Neural crest cell (in vitro differentiated cells): Measurements from ENCODE around the gene CDK5RAP2. TPM values are rescaled to one million over a fixed set of nuclear protein-coding genes. Genes with fewer than 3 reads are reported as not detected.

Experiments
- DNase-seq: peaks from one replicate; pipeline ENCODE4 v3.0.0; 2021; ENCODE audit warnings: low read depth, mixed read lengths, low spot score
- H3K27ac Mint-ChIP-seq: one replicate; pipeline ENCODE4 v1.8.0; 2021; ENCODE audit warnings: mild to moderate bottlenecking, mixed read lengths; ENCODE audit not compliant: unreplicated experiment
- H3K27me3 Mint-ChIP-seq: 2 replicates; pipeline ENCODE4 v1.8.0; 2021; ENCODE audit warnings: low read depth, mild to moderate bottlenecking, mixed read lengths
- H3K36me3 Mint-ChIP-seq: 2 replicates; pipeline ENCODE4 v1.8.0; 2021; ENCODE audit warnings: low read depth, mild to moderate bottlenecking, mixed read lengths
- H3K4me1 Mint-ChIP-seq: 2 replicates; pipeline ENCODE4 v1.8.0; 2021; ENCODE audit warnings: mixed read lengths
- H3K4me3 Mint-ChIP-seq: one replicate; pipeline ENCODE4 v1.8.0; 2021; ENCODE audit warnings: mild to moderate bottlenecking, mixed read lengths
- H3K9me3 Mint-ChIP-seq: 2 replicates; pipeline ENCODE4 v1.8.0; 2021; ENCODE audit warnings: mixed read lengths
- CTCF ChIP-seq: fragments of 200-600 bp; sonication (generic); conservative IDR thresholded peaks from 2 replicates; pipeline ENCODE4 v1.5.0; 2021; ENCODE audit warnings: antibody characterized with exemption, mild to moderate bottlenecking
- total RNA-seq: library from RNA; stranded (reverse); gene quantifications from 2 replicates; pipeline ENCODE4 v1.2.1, GENCODE V29; 2021

Gene CDK5RAP2
- total RNA-seq, 1 donor from 2014 or later, result 116 TPM

- Mint-ChIP-seq H3K27ac (peak overlapping the region; percentile 82), H3K36me3 (peaks cover 20% of the 10 kb centered on the region)
Measured at GRCh38 chr9:120393386-120394057, 186.4 kb downstream of the CDK5RAP2 start.

GRCh38 chr9:120392711-120393110, 187.3 kb downstream of the CDK5RAP2 start:
- Mint-ChIP-seq H3K4me3 (no peak overlapping the region), H3K9me3 (no peaks in the 10 kb centered on the region), H3K36me3 (peaks cover 18% of the 10 kb centered on the region), H3K4me1 (no peaks in the 10 kb centered on the region), H3K27ac (peak overlapping the region; percentile 80), H3K27me3 (no peaks in the 10 kb centered on the region)
- no peak for DNase-seq
- no peak for TF ChIP-seq CTCF

More at GRCh38 chr9:120393386-120394057, 186.4 kb downstream of the CDK5RAP2 start:
- Mint-ChIP-seq H3K4me1 (no peaks in the 10 kb centered on the region), H3K9me3 (no peaks in the 10 kb centered on the region), H3K4me3 (no peak overlapping the region), H3K27me3 (no peaks in the 10 kb centered on the region)
- no peak for TF ChIP-seq CTCF
- DNase-seq, result no peak

GRCh38 chr9:120392245-120392644, 187.7 kb downstream of the CDK5RAP2 start:
- Mint-ChIP-seq H3K27ac (no peak overlapping the region), H3K27me3 (no peaks in the 10 kb centered on the region), H3K9me3 (no peaks in the 10 kb centered on the region), H3K4me3 (no peak overlapping the region), H3K36me3 (peaks cover 16% of the 10 kb centered on the region), H3K4me1 (no peaks in the 10 kb centered on the region)
- TF ChIP-seq CTCF, result no peak
- DNase-seq, result no peak

- no peak for TF ChIP-seq CTCF
- Mint-ChIP-seq H3K4me1 (no peaks in the 10 kb centered on the region), H3K4me3 (no peak overlapping the region), H3K27me3 (no peaks in the 10 kb centered on the region), H3K36me3 (peaks cover 16% of the 10 kb centered on the region), H3K9me3 (no peaks in the 10 kb centered on the region), H3K27ac (no peak overlapping the region)
- DNase-seq, result no peak
Measured at GRCh38 chr9:120391691-120392090, 188.3 kb downstream of the CDK5RAP2 start.

- Mint-ChIP-seq H3K36me3 (peaks cover 16% of the 10 kb centered on the region), H3K9me3 (no peaks in the 10 kb centered on the region), H3K4me1 (no peaks in the 10 kb centered on the region), H3K27ac (no peak overlapping the region), H3K4me3 (no peak overlapping the region), H3K27me3 (no peaks in the 10 kb centered on the region)
- no peak for DNase-seq
- no peak for TF ChIP-seq CTCF
Measured at GRCh38 chr9:120390637-120391190, 189.3 kb downstream of the CDK5RAP2 start.
